CD4-positive, CD25-positive, alpha-beta regulatory T cell (primary cell): Measurements from ENCODE around the gene GPN3. TPM values are rescaled to one million over a fixed set of nuclear protein-coding genes. Genes with fewer than 3 reads are reported as not detected.
A peak's percentile ranks its signal among the peaks of the same experiment; 100 is the strongest.

Experiments used
- ATAC-seq, 2 donors: fragments of 150-1000 bp; cut with Tn5 transposase; one replicate each; pipeline ENCODE4 v1.10.0; 2021; ENCODE audit warnings: low read depth in 2 of 2, moderate number of reproducible peaks in 2 of 2, moderate library complexity in 1 of 2
- DNase-seq, 3 donors: peaks; one replicate each; pipeline versions ENCODE4 v3.0.0 to v3.0.0-alpha.2; 2012 to 2022; ENCODE audit warnings: mixed read lengths in 1 of 3
- H3K27ac ChIP-seq: one replicate; pipeline ENCODE4 v1.7.0; 2013; ENCODE audit warnings: mild to moderate bottlenecking, low read length; ENCODE audit not compliant: insufficient read depth, poor library complexity, severe bottlenecking
- H3K27me3 ChIP-seq: one replicate; pipeline ENCODE4 v1.7.0; 2013; ENCODE audit warnings: low read length; ENCODE audit not compliant: control insufficient read depth, insufficient read depth
- H3K36me3 ChIP-seq: one replicate; pipeline ENCODE4 v1.7.0; 2013; ENCODE audit warnings: mild to moderate bottlenecking, low read length, moderate library complexity; ENCODE audit not compliant: control insufficient read depth, insufficient read depth
- H3K4me1 ChIP-seq: 2 replicates; pipeline ENCODE4 v1.7.0; 2013; ENCODE audit warnings: mild to moderate bottlenecking, low read length; ENCODE audit not compliant: insufficient read depth, control insufficient read depth, poor library complexity, severe bottlenecking
- H3K4me3 ChIP-seq: one replicate; pipeline ENCODE4 v1.7.0; 2013; ENCODE audit warnings: low read depth, mild to moderate bottlenecking, low read length, moderate library complexity
- H3K9me3 ChIP-seq, 2 experiments: 1 replicate in 1 of 2; 2 replicates in 1 of 2; pipeline ENCODE4 v1.7.0; 2013; ENCODE audit warnings: low read length in 2 of 2, mild to moderate bottlenecking in 1 of 2, moderate library complexity in 1 of 2; ENCODE audit not compliant: control insufficient read depth in 2 of 2
- H3K27ac Mint-ChIP-seq, 3 donors: one replicate each; pipeline ENCODE4 v1.8.0; 2020 to 2022; ENCODE audit warnings: mild to moderate bottlenecking in 3 of 3, mixed read lengths in 3 of 3, moderate library complexity in 2 of 3
- H3K27me3 Mint-ChIP-seq: one replicate; pipeline ENCODE4 v1.8.0; 2022; ENCODE audit warnings: mild to moderate bottlenecking, mixed read lengths
- H3K36me3 Mint-ChIP-seq: one replicate; pipeline ENCODE4 v1.8.0; 2020; ENCODE audit warnings: mixed read lengths
- H3K4me1 Mint-ChIP-seq, 4 donors: one replicate each; pipeline ENCODE4 v1.8.0; 2020 to 2022; ENCODE audit warnings: mixed read lengths in 4 of 4, mild to moderate bottlenecking in 1 of 4
- H3K4me3 Mint-ChIP-seq, 4 donors: one replicate each; pipeline ENCODE4 v1.8.0; 2020 to 2022; ENCODE audit warnings: mild to moderate bottlenecking in 4 of 4, mixed read lengths in 4 of 4, moderate library complexity in 3 of 4
- H3K9me3 Mint-ChIP-seq, 7 donors: one replicate each; pipeline ENCODE4 v1.8.0; 2020 to 2022; ENCODE audit warnings: mixed read lengths in 7 of 7, mild to moderate bottlenecking in 3 of 7, moderate library complexity in 2 of 7
- polyA plus RNA-seq, 4 donors: library from polyadenylated mRNA; unstranded; fragments of 300-500 nt; fragmentation: Illumina TruSeq; gene quantifications; one replicate each; pipeline ENCODE4 v1.2.3, GENCODE V29; 2021
- total RNA-seq: library from RNA; stranded (reverse); gene quantifications from one replicate; pipeline ENCODE4 v1.2.3, GENCODE V29; 2022

Gene GPN3
- 4.7 TPM for total RNA-seq
- 10 to 100 TPM; 20.6 to 31.0 (median 26.4) TPM for polyA plus RNA-seq

GRCh38 chr12:110468214-110469048 lies at the start of gene GPN3, which contains the start of gene FAM216A:
Gene GPN3, minus strand, starts transcription at chr12:110468257. Its CDS starts 54 bp downstream, at chr12:110468203.
Gene FAM216A, plus strand, starts transcription at chr12:110468845. Its CDS starts 31 bp downstream, at chr12:110468876.
- peak; percentile 89 for ATAC-seq
- H3K36me3 ChIP-seq, result peaks cover 6% of the 10 kb centered on the region
- no peaks in the 10 kb centered on the region for H3K27me3 Mint-ChIP-seq

DNA sequence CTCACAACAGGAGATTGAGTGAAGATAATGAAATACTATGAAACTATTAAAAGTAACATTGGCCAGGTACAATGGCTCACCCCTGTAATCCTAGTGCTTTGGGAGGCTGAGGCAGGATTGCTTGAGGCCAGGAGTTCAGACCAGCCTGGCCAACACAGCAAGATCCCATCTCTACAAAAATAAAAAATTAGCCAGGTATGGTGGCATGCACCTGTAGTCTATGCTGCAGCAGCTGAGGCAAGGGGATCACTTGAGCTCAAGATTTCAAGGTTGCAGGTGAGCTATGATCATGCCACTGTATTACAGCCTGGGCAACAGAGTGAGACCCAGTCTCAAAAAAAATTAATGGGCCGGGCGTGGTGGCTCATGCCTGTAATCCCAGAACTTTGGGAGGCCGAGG lies 48.9 kb upstream of the GPN3 start:
- no peaks in the 10 kb centered on the region for H3K9me3 ChIP-seq
- H3K27ac ChIP-seq, result no peak overlapping the region
- H3K36me3 Mint-ChIP-seq, result no peaks in the 10 kb centered on the region
- H3K9me3 Mint-ChIP-seq, result no peaks in the 10 kb centered on the region
- H3K4me3 Mint-ChIP-seq, result no peak overlapping the region
- peaks cover 8% of the 10 kb centered on the region for H3K4me1 ChIP-seq
- H3K4me1 Mint-ChIP-seq, result peaks cover 2 to 13% (median 9%) of the 10 kb centered on the region in 4 donors
- ATAC-seq (no peak), DNase-seq (no peak)
- no peak overlapping the region for H3K4me3 ChIP-seq
- H3K27me3 ChIP-seq, result no peaks in the 10 kb centered on the region
- H3K36me3 ChIP-seq, result no peaks in the 10 kb centered on the region
- H3K27ac Mint-ChIP-seq, result no peak overlapping the region
- no peaks in the 10 kb centered on the region for H3K27me3 Mint-ChIP-seq

More at GRCh38 chr12:110468214-110469048, at the start of gene GPN3, which contains the start of gene FAM216A:
- H3K9me3 Mint-ChIP-seq, result no peaks in the 10 kb centered on the region
- Histone ChIP-seq H3K27ac (peak within 1 kb of the TSS; percentile 83), H3K4me1 (peaks cover 27% of the 10 kb centered on the region), H3K4me3 (peak within 1 kb of the TSS; percentile 98), H3K27me3 (no peaks in the 10 kb centered on the region), H3K9me3 (no peaks in the 10 kb centered on the region)
- DNase-seq, result peak; percentile 93 to 98 (median 97)
- peak within 1 kb of the TSS; percentile 92 to 99 (median 98) for H3K27ac Mint-ChIP-seq
- H3K4me1 Mint-ChIP-seq, result peaks cover 10 to 51% (median 27%) of the 10 kb centered on the region in 4 donors
- peak within 1 kb of the TSS; percentile 96 to 99 (median 98) for H3K4me3 Mint-ChIP-seq
- peaks cover 7% of the 10 kb centered on the region for H3K36me3 Mint-ChIP-seq

DNA sequence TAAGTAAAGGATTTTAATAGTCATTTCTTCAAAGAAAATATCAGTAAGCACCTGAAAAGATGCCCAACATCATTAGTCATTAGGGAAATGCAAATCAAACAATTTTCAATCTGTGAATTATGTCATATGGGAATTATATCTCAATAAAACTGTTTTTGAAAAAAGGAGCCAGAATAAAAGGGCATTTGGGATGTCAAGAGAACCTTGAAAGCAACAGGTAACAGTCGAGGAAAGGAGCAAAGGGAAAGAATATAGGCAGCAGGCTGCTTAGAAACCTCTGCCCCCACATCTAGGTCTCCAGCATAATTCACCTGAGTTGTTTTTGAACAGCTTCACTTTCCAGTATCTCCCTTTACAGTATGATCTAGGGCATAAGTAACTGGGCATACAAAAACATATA lies 46.3 kb upstream of the GPN3 start:
- Mint-ChIP-seq H3K36me3 (no peaks in the 10 kb centered on the region), H3K9me3 (no peaks in the 10 kb centered on the region), H3K4me3 (no peak overlapping the region), H3K4me1 (peaks cover 0 to 11% (median 2%) of the 10 kb centered on the region in 4 donors), H3K27ac (peak overlapping the region in 1 of 3 donors; percentile 35), H3K27me3 (peaks cover 4% of the 10 kb centered on the region)
- H3K27me3 ChIP-seq, result peaks cover 3% of the 10 kb centered on the region
- no peaks in the 10 kb centered on the region for H3K4me1 ChIP-seq
- no peaks in the 10 kb centered on the region for H3K36me3 ChIP-seq
- DNase-seq (no peak), ATAC-seq (no peak)
- H3K9me3 ChIP-seq, result no peaks in the 10 kb centered on the region
- no peak overlapping the region for H3K4me3 ChIP-seq
- H3K27ac ChIP-seq, result no peak overlapping the region

- H3K36me3 Mint-ChIP-seq, result no peaks in the 10 kb centered on the region
- H3K4me3 Mint-ChIP-seq, result no peak overlapping the region
- no peaks in the 10 kb centered on the region for H3K9me3 Mint-ChIP-seq
- H3K27me3 ChIP-seq, result peaks cover 3% of the 10 kb centered on the region
- ATAC-seq (no peak), DNase-seq (no peak)
- no peaks in the 10 kb centered on the region for H3K9me3 ChIP-seq
- no peak overlapping the region for H3K27ac Mint-ChIP-seq
- H3K36me3 ChIP-seq, result no peaks in the 10 kb centered on the region
- no peak overlapping the region for H3K4me3 ChIP-seq
- H3K27ac ChIP-seq, result no peak overlapping the region
- H3K4me1 Mint-ChIP-seq, result peaks cover 0 to 11% (median 2%) of the 10 kb centered on the region in 4 donors
- H3K4me1 ChIP-seq, result no peaks in the 10 kb centered on the region
- H3K27me3 Mint-ChIP-seq, result peaks cover 4% of the 10 kb centered on the region
Observed at GRCh38 chr12:110513842-110514241, 45.8 kb upstream of the GPN3 start.

DNA sequence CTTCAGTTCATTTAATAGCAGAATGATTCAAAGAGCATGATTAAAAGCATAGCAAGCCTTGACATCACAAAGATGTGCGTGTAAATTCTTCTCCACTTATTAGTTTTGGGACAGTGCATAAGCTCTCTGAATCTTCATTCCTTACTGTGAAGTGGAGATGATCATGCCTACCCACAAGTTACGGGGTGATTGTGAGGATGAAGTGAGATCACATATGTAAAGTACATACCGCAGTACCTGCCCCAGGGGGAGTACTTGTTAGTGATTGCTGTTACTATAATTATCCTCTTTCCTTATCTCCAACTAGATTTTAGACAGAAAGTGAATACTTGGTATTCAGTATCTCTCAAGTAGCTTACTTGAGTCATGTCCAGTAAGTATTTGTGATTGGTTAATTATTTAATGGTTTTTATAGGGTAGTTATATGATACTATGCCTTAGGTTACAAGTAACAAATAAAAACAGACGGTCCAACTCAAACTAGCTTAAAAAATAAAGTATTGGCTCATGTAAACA lies 40.1 kb upstream of the GPN3 start:
- H3K27me3 ChIP-seq, result peaks cover 3% of the 10 kb centered on the region
- H3K27ac ChIP-seq, result no peak overlapping the region
- H3K4me3 ChIP-seq, result no peak overlapping the region
- Mint-ChIP-seq H3K27me3 (peaks cover 4% of the 10 kb centered on the region), H3K9me3 (no peaks in the 10 kb centered on the region), H3K36me3 (no peaks in the 10 kb centered on the region), H3K27ac (no peak overlapping the region), H3K4me1 (peaks cover 0 to 6% (median 1%) of the 10 kb centered on the region in 4 donors), H3K4me3 (no peak overlapping the region)
- H3K36me3 ChIP-seq, result no peaks in the 10 kb centered on the region
- DNase-seq (no peak), ATAC-seq (no peak)
- no peaks in the 10 kb centered on the region for H3K9me3 ChIP-seq
- no peaks in the 10 kb centered on the region for H3K4me1 ChIP-seq

GRCh38 chr12:110505332-110505731 lies 37.3 kb upstream of the GPN3 start:
- peaks cover 10 to 24% (median 15%) of the 10 kb centered on the region in 4 donors for H3K4me1 Mint-ChIP-seq
- no peak overlapping the region for H3K27ac ChIP-seq
- no peaks in the 10 kb centered on the region for H3K9me3 Mint-ChIP-seq
- H3K36me3 Mint-ChIP-seq, result no peaks in the 10 kb centered on the region
- H3K9me3 ChIP-seq, result no peaks in the 10 kb centered on the region
- H3K27me3 Mint-ChIP-seq, result peaks cover 7% of the 10 kb centered on the region
- DNase-seq (no peak), ATAC-seq (no peak)
- peaks cover 13% of the 10 kb centered on the region for H3K4me1 ChIP-seq
- H3K36me3 ChIP-seq, result no peaks in the 10 kb centered on the region
- no peak overlapping the region for H3K27ac Mint-ChIP-seq
- no peak overlapping the region for H3K4me3 ChIP-seq
- H3K27me3 ChIP-seq, result no peaks in the 10 kb centered on the region
- no peak overlapping the region for H3K4me3 Mint-ChIP-seq

GRCh38 chr12:110503432-110503831 lies 35.4 kb upstream of the GPN3 start:
- H3K9me3 Mint-ChIP-seq, result no peaks in the 10 kb centered on the region
- no peaks in the 10 kb centered on the region for H3K27me3 ChIP-seq
- no peak overlapping the region for H3K27ac ChIP-seq
- H3K4me3 Mint-ChIP-seq, result peak overlapping the region in 3 of 4 donors; percentile 44 to 93 (median 80)
- no peak for ATAC-seq
- H3K4me1 Mint-ChIP-seq, result peaks cover 19 to 40% (median 27%) of the 10 kb centered on the region in 4 donors
- peak overlapping the region in 2 of 3 donors; percentile 36 to 83 for H3K27ac Mint-ChIP-seq
- H3K36me3 Mint-ChIP-seq, result peaks cover 6% of the 10 kb centered on the region
- H3K4me1 ChIP-seq, result peaks cover 26% of the 10 kb centered on the region
- no peaks in the 10 kb centered on the region for H3K9me3 ChIP-seq
- no peak for DNase-seq
- no peak overlapping the region for H3K4me3 ChIP-seq
- H3K36me3 ChIP-seq, result no peaks in the 10 kb centered on the region
- H3K27me3 Mint-ChIP-seq, result peaks cover 7% of the 10 kb centered on the region
